PC-3 (cell line): ENCODE measurements around the gene KDM4B.

Experiments used
- CTCF ChIP-seq: fragments of 300-600 bp; sonication (generic); conservative IDR thresholded peaks from 2 replicates; pipeline ENCODE4 v1.5.1; 2017; ENCODE audit warnings: antibody characterized with exemption, low read depth, mild to moderate bottlenecking, low read length
- EZH2 ChIP-seq: fragments of 300-600 bp; sonication (generic); IDR thresholded peaks from one replicate; pipeline ENCODE4 v1.6.1; 2017; ENCODE audit warnings: antibody characterized with exemption, mild to moderate bottlenecking, low read length; ENCODE audit not compliant: unreplicated experiment

GRCh38 chr19:5170329-5170745 is 201.4 kb downstream of the KDM4B start:
- TF ChIP-seq CTCF (peak; percentile 79), EZH2 (no peak)
